Panc1 (cell line): ENCODE results near the gene PPP1CC.

Experiments used
- POLR2AphosphoS5 ChIP-seq: IDR thresholded peaks from 2 replicates; pipeline ENCODE4 v1.6.1; 2012; ENCODE audit warnings: mild to moderate bottlenecking, low read depth, low read length, moderate library complexity
- REST ChIP-seq, 2 experiments: IDR thresholded peaks; 2 replicates each; pipeline ENCODE4 v1.6.1; 2011 to 2012; ENCODE audit warnings: low read depth in 2 of 2, control low read depth in 1 of 2, low read length in 1 of 2, mild to moderate bottlenecking in 1 of 2, moderate library complexity in 1 of 2; ENCODE audit not compliant: insufficient read depth in 1 of 2
- SIN3A ChIP-seq: IDR thresholded peaks from 2 replicates; pipeline ENCODE4 v1.6.1; 2012; ENCODE audit warnings: low read depth, mild to moderate bottlenecking, low read length, moderate library complexity, borderline replicate concordance; ENCODE audit not compliant: insufficient read depth
- TCF7L2 ChIP-seq: IDR thresholded peaks from 2 replicates; pipeline ENCODE4 v1.6.1; 2011; ENCODE audit warnings: mild to moderate bottlenecking, low read depth, low read length, inconsistent platforms
- TF ChIP-seq, protein P1 (sequence below): fragments of 450-650 bp; IDR thresholded peaks from 2 replicates; pipeline ENCODE4 v1.5.1; 2017; ENCODE audit warnings: mild to moderate bottlenecking

- TF ChIP-seq, protein P1, sequence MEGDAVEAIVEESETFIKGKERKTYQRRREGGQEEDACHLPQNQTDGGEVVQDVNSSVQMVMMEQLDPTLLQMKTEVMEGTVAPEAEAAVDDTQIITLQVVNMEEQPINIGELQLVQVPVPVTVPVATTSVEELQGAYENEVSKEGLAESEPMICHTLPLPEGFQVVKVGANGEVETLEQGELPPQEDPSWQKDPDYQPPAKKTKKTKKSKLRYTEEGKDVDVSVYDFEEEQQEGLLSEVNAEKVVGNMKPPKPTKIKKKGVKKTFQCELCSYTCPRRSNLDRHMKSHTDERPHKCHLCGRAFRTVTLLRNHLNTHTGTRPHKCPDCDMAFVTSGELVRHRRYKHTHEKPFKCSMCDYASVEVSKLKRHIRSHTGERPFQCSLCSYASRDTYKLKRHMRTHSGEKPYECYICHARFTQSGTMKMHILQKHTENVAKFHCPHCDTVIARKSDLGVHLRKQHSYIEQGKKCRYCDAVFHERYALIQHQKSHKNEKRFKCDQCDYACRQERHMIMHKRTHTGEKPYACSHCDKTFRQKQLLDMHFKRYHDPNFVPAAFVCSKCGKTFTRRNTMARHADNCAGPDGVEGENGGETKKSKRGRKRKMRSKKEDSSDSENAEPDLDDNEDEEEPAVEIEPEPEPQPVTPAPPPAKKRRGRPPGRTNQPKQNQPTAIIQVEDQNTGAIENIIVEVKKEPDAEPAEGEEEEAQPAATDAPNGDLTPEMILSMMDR, result no peak
- TF ChIP-seq TCF7L2 (no peak), POLR2AphosphoS5 (no peak), REST (IDR thresholded peaks at IDR 0.05; ENCODE audit: insufficient read depth in 1 of 2, low read depth in 2 of 2, low read length in 1 of 2) (no peak), SIN3A (no peak)
Observed at GRCh38 chr12:110677206-110677911, 65.3 kb downstream of the PPP1CC start.
